GM04503 (cell line): ENCODE results near the gene DPP3.
"Not testable (repeated sequence)": the region's sequence is repeated elsewhere in the genome, so short reads cannot be mapped to it uniquely, and the experiment has no call there.

Experiments used
- DNase-seq: peaks from one replicate; pipeline ENCODE4 v3.0.0-alpha.2; 2012; ENCODE audit warnings: low read depth

DPP3 gene

DNA sequence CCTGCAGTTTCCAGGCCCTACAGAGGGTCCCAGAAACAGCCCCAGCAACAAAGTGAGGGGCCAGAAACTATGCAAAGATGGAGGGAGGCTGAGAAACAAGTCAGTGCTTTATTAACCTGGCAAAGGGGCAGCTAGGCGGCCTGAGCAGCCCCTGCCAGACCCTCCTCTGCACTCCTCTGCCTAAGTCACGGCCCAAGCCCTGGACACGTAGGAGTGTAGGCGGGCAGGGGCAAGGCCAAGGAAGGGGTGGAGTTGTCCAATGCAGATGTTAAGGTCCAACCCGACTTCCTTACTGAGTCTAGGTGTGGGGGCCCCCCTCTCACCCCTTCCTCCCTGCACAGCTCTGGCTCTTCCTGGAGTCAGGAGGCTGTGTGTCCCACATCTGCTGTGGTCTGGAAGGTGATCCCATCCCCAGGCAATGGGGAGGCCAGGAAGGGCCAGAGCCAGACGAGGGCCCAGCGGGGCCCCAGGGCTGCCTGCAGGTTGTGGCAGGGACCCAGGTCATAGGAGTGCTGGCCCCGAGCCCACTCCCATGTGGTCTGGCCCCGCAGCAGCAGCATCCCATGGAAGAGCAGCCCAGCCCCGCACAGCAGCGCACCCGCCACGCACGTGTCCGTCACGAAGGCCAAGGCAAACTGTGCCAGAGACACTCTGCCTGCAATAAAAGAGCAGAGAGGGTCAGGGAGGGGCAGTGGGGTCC lies 59.1 kb downstream of the DPP3 start:
- DNase-seq, result no peak

- no peak for DNase-seq
These were observed 59.6 kb downstream of the DPP3 start for GRCh38 chr11:66539870-66540213.

GRCh38 chr11:66540598-66540997 lies 60.4 kb downstream of the DPP3 start:
- not testable (repeated sequence) for DNase-seq

GRCh38 chr11:66541892-66542291 lies 61.7 kb downstream of the DPP3 start:
- no peak for DNase-seq

DNA sequence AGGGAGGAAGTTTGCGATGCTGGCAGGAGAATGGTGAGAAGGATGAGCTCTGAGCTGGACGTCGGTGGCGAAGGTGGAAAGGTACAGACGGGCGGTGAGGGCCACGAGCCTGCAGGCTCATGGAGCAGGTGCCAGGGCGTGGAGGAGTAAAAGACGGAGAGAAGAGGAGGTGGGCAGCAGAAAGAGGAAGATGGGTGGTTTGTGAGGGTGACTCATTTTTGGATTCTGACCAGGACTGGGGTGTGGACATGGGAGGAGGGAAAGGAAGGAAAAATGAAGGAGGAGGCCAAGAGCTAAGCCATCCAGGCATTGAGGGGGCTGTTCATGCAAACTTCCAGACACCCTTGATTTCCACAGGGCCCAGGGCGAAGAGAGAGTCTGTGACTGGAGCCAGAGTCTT lies 62.1 kb downstream of the DPP3 start:
- no peak for DNase-seq

DNA sequence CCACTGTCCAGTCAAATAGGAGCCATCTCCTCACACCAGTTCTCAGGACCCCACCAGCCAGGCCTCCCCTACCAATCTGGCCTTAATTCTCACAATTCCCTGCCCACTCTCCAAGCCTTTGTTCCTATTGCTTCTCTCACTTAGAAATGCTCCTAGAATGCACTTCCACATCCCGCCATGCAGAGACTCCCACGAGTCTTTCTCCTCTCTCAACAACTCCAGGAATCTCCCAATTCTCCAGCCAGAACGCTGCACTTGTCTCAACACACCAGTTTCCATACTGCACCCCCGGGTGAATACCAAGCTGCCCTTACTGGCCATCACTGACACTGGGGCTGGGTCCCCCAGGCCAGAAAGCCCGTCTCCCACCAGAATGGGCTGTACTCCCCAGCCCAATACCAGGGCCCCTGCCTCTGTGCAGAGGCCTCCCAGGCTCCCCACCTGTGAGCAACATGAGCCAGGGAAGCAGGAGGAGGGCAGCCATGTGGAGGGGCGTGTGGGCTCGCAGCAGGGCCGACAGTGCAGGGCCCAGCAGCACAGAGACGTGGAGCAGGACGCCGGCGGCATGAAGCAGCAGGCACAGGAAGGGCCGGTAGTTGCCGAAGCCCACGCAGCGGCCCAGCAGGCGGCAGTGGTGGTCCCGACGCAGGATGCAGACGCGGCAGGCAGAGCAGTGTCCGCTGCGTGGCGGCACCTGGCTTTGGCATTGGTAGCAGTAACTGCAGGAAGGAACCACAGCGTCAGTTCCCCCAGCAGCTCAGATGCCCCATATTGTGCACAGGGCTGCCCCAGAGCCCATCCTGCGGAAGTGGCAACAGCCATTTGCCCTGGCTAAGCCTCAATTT lies 63.3 kb downstream of the DPP3 start:
- no peak for DNase-seq

DNA sequence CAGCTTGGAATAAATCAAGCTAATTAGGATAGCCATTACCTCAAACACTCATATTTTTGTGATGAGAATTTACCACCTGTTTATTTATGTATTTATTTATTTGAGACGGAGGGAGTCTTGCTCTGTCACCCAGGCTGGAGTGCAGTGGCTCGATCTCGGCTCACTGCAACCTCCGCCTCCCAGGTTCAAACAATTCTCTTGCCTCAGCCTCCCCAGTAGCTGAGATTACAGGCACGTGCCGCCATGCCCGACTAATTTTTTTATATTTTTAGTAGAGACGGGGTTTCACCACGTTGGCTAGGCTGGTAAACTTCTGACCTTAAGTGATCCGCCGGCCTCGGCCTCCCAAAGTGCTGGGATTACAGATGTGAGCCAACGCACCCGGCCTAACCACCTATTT lies 64.7 kb downstream of the DPP3 start:
- not testable (repeated sequence) for DNase-seq

DNA sequence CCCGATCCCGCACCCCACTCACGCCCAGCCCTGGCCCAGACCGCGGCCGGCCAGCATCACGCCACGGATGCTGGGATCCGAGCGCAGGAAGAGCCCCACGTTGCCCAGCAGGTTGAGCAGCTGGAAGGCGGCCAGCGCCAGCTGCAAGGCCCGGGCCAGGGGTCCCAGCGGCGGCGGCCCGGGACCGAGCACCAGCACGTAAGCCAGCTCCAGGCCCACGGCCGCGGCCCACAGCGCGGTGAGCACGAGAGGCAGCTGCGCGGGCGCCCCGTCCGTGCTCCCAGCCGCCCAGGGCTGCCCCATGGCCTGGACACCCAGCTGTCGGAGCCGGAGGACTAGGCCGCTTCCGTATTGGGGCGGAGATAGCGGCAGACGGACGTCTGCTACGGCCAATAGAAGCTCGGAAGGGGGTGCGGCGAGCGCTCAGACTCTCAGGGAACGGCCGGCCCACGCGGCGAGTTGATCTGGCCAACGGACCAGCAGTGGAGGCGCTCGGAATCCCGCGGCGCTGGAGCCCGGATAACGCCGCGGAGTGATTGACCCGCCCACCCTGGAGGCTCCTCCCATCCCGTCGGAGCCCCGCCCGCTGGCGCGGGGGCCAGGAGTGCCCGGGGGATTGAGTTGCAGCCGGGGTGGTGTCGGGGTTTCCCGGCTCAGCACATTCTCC lies 65.6 kb downstream of the DPP3 start, which contains the start of gene ZDHHC24:
TSS of gene ZDHHC24 (minus strand) at position 348 of the 667 bp plus-strand sequence. CDS start at position 303, 45 bp downstream.
- peak; percentile 87 for DNase-seq

DNA sequence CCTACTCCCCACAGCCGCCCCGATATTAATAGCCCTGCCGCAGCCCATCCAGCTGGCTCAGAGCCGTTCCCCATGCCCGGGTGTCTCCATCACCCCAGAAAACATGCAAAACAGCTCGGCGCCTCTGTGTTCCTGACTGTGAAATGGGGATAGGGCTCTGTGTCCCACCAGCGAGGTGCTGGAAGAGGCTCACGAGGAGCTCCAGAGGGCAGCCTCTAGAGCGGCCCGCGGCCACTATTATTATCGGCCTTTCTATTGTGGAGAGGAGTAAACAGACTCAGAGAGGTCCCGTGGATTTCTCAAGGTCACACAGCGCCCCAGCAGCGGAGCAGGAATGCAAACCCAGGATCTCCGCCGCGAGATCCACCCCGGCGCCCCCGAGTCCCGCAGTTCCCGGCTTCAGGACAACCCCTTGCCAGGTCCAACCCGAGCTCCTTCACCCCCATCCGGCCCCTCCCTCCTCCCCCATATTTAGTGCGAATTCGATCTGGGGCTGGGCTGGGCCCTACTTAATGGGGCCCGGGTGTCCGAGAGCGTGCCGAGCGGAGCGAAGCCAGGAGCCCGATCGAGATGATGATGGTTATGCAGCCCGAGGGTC lies 66.2 kb downstream of the DPP3 start, which contains the start of gene ACTN3:
TSS of gene ACTN3 (plus strand) at position 536 of the 598 bp plus-strand sequence. CDS start at position 571, 35 bp downstream.
- no peak for DNase-seq

DNA sequence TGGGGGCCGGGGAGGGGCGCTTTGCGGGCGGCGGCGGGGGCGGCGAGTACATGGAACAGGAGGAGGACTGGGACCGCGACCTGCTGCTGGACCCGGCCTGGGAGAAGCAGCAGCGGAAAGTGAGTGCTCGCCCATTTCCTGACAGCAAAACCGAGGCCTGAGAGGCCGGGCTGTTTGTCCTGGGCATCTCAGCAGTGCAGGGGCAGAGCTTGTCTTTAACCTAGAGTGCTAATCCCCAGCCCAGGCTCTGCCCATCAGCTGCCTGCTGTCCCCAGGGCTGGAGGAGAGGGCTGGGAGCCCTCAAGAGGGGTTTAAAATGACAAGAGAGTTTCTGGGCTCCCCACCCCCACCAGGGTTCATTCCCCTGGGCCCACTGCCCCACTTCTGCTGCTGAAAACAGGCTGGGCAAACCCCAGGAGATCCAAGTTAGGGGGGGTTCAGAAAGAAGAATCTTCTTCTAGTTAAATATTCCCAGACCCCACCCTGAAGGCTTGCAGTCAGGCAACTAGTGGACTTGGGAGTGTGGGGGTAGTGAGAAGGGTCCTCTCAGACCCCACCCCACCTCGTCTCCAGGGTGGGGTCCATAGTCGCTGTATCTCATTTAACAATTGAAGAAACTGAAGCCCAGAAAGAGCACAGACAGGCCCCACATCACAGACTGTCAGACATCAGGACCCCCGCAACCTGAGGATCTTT lies 66.9 kb downstream of the DPP3 start:
- no peak for DNase-seq

DNA sequence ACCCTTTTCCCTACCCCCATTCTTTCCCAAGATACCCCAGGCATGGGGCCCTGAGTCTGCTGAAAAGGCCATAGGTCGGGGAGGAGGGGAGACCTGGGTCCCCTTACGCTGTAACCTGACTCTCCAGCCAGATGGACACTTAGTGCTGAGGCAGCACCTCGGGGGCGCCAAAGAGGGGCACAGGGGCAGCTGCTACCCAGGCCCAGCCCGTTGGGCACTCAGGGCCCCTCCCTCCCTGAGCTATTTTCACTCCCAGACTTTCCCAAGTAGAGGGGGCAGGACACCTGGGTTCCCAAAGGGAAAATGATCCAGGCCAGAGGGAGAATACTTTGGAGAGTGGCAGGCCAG lies 67.4 kb downstream of the DPP3 start:
- DNase-seq, result no peak

GRCh38 chr11:66548041-66548440 lies 67.8 kb downstream of the DPP3 start:
- no peak for DNase-seq

- DNase-seq, result no peak
These were observed 68.8 kb downstream of the DPP3 start for GRCh38 chr11:66548774-66549630.

- no peak for DNase-seq
These were observed 69.5 kb downstream of the DPP3 start for GRCh38 chr11:66549696-66550095.

DNA sequence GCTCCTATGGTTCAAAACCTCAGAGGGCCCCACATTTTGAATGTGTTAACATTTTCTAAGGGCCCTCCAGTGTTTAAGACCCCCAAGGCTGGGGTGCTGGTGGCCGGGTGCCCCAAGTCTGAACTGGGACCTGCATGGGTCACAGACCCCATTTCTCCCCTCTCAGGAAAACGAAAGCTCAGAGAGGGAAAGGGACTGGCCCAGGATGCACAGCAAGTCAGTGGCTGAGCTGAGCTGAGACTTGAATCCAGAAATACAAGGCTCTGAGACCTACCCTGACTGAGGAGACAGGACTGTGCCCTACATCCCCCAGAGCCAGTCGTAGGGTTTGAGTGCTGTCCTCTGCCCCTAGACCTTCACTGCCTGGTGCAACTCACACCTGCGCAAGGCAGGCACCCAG lies 70.7 kb downstream of the DPP3 start:
- no peak for DNase-seq

DNA sequence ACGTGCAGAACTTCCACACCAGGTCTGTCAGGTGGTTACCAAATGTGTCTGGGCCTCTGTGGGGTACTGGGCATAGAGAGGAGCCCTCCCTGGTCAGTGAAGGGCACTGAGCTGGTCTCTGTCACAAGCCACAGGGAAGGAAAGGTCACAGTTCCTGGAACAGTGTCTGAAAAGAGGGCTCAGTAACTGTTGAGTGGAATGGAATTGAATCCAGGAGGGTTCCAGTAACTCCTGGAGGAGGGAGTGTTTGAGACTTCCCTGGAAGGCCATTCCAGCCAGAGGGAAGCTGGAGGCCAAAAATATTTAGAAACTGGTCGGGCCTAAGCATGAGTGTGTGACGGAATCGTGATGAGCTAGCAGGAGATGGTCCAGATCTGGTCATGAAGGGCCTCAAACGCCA lies 74.4 kb downstream of the DPP3 start:
- no peak for DNase-seq

DNA sequence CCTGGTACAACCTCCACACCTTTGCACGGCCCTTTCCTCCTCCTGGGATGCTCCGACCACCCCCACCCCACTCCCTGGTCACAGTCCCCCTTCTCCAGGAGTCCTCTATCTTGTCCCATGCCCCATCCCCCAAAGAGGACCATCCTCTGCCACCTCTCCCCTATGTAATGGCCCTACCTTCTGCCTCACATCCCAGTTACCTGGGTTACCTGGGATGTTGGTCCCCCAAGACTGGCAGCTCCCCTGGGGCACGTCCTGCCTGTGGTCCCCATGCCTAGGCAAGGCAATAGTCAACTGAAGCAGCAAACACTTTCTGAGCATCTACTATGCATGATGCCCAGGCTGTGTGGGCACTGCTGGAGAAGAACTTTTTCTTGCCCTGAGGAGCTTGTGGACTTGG lies 75.2 kb downstream of the DPP3 start:
- no peak for DNase-seq

- DNase-seq, result no peak
These were observed 75.9 kb downstream of the DPP3 start for GRCh38 chr11:66556086-66556485.

DNA sequence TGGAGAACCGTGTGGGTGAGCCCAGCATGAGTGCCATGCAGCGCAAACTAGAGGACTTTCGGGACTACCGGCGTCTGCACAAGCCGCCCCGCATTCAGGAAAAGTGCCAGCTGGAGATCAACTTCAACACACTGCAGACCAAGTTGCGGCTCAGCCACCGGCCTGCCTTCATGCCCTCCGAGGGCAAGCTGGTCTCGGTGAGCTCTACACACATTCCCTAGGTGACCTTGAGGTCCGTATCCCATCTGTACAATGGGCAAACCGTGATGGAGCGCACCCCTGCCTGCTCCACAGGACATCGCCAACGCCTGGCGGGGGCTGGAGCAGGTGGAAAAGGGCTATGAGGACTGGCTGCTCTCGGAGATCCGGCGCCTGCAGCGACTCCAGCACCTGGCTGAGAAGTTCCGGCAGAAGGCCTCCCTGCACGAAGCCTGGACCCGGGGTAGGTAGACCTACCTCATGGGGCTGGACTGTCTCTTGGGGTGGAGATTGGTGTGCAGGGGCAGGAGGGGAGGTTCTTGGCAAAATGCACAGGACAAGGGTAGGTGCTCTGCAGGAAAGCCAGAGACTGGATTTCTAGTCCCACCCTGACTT lies 77.6 kb downstream of the DPP3 start:
- DNase-seq, result no peak
